ENCODE results near the gene DCDC1. TPM values are rescaled to one million over a fixed set of nuclear protein-coding genes. Genes with fewer than 3 reads are reported as not detected.

Gene DCDC1
- total RNA-seq, 4 donors from 2014 or later: 0.06 to 1.7 (median 0.36) TPM; not detected in 1

- ATAC-seq (ENCODE audit: low FRiP score): no peak
- no peak for DNase-seq (ENCODE audit: low spot score)
- TF ChIP-seq, protein P1, sequence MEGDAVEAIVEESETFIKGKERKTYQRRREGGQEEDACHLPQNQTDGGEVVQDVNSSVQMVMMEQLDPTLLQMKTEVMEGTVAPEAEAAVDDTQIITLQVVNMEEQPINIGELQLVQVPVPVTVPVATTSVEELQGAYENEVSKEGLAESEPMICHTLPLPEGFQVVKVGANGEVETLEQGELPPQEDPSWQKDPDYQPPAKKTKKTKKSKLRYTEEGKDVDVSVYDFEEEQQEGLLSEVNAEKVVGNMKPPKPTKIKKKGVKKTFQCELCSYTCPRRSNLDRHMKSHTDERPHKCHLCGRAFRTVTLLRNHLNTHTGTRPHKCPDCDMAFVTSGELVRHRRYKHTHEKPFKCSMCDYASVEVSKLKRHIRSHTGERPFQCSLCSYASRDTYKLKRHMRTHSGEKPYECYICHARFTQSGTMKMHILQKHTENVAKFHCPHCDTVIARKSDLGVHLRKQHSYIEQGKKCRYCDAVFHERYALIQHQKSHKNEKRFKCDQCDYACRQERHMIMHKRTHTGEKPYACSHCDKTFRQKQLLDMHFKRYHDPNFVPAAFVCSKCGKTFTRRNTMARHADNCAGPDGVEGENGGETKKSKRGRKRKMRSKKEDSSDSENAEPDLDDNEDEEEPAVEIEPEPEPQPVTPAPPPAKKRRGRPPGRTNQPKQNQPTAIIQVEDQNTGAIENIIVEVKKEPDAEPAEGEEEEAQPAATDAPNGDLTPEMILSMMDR (IDR thresholded peaks at IDR 0.05): no peak
Measured at GRCh38 chr11:31139479-31139878, 230.1 kb downstream of the DCDC1 start.

DNA sequence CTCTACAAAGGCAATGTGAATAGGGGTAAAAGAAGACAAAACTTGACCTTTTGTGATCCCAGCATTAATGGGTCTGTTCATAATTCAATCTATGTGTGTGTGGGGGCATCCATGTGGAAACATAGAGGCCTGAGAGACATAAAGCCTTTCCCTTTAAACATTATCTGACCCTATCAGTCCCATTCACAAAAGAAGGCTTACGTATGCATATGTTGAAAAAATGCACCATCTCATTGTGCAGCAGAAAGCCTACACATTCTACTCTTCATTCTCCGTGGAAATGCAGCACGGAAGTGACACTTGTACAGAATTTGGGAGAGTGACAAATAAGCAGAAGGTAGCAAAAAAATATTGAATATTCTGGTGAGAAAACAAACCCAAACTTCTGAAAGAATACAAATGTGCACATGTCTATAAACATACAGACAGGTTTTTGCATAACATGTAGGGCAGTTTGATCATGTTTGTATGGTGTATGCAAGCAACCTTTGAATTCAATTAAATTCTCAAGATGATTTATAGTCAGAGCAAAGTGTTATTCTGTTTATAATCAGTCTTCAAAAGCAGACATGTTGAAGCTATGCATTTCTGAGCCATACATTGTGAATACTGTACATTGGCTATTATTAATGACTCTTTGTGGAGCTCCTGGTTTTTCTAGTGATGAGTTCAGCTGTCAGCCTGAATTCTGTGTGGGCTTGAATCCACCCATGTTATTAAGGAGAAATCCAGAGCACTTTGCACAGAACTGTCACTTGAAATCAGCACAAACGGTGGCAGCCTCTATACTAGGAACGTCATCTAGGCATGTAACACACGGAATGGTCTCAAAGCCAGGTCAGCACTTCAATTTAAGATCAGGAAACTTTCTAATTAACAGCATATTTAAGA is 236.8 kb downstream of the DCDC1 start:
- TF ChIP-seq, protein P1 (IDR thresholded peaks at IDR 0.05): no peak
- DNase-seq (ENCODE audit: low spot score): no peak
- no peak for ATAC-seq (ENCODE audit: low FRiP score)

DNA sequence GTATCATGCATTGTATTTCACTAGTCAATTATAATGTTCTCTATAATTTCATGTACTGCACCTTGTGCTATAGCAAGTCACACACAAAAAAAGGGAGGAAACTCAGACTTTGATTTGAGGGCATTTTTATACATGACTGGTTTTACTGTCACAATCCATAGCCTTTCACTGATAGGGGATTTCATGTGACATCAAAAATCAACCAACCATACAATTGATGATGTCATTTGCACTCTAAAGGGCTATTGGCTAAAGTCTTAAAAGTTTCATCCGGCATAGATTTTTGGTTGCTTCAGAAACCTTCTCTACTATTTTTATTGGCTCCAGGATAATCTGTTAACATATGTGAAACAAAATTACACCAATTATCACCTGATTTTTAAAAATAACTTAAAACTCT is 237.8 kb downstream of the DCDC1 start:
- DNase-seq (ENCODE audit: low spot score): no peak
- ATAC-seq (ENCODE audit: low FRiP score): no peak
- TF ChIP-seq, protein P1 (IDR thresholded peaks at IDR 0.05): no peak

DNA sequence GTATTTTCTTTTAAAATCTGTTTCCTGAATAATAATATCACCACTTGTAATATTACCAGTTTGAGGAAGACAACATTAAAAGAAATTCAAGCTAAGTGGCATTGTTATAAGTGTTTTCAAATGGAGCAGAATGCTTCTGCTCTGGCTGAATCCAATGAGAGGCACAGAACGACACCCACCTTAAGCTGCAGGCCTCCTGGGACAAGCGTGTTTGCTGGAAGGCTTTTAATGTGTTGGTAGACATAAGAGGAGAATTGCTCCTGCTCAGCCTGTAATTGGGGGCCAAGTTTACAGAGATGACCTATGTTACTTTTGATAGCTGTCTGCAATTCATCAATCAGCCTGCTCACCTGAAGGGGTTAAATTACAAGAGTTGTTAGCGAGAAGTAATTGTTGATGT is 242.2 kb downstream of the DCDC1 start:
- TF ChIP-seq, protein P1 (IDR thresholded peaks at IDR 0.05): no peak
- DNase-seq (ENCODE audit: low spot score) (no peak), ATAC-seq (ENCODE audit: low FRiP score) (no peak)

DNA sequence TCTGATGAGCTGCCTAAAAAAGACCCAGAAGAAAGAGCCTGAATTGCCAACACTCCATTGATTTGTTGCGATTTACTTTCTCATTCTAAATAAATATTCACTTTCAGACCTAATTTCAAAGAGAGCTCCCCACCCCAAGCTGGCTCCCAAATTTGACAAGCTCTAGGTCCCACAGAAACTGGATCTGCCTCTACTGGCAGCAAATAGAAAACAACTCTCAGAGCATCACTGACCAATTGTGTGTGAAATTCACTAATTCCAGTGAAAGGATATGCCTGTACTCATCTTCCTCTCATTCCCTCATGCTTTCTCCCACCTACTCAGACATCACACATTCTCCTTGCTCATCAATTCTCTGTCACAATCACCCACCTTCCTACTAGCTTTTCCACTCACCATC is 249.1 kb downstream of the DCDC1 start:
- no peak for DNase-seq (ENCODE audit: low spot score)
- no peak for ATAC-seq (ENCODE audit: low FRiP score)
- TF ChIP-seq, protein P1 (IDR thresholded peaks at IDR 0.05): no peak

GRCh38 chr11:31118566-31118965 is 251.0 kb downstream of the DCDC1 start:
- ATAC-seq (ENCODE audit: low FRiP score) (no peak), DNase-seq (ENCODE audit: low spot score) (no peak)
- TF ChIP-seq, protein P1 (IDR thresholded peaks at IDR 0.05): no peak

DNA sequence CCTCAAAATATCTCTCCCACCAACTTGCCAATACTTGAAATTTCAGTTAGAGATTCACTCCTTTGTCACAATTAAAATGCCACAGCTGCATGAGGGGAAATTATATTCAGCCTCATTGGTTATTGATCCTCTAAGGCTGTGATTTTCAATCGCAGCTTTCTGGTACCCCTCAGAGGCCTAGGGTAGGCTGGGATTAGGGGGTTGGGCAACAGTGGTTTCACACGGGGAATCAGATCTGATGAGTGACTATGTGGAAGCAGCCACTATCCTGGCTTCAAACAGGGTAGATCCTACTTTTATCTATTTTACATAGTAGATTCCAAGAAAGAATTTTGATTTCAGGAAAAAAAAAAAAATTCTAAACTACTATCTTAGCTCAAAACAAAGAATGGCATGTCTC is 252.5 kb downstream of the DCDC1 start:
- no peak for ATAC-seq (ENCODE audit: low FRiP score)
- DNase-seq (ENCODE audit: low spot score): no peak
- TF ChIP-seq, protein P1 (IDR thresholded peaks at IDR 0.05): no peak
